Measurements from ENCODE around the gene C2CD3. TPM values are rescaled to one million over a fixed set of nuclear protein-coding genes. Genes with fewer than 3 reads are reported as not detected.

The C2CD3 gene
- total RNA-seq, 1 experiment from 2014 or later: 18.7 TPM

DNA sequence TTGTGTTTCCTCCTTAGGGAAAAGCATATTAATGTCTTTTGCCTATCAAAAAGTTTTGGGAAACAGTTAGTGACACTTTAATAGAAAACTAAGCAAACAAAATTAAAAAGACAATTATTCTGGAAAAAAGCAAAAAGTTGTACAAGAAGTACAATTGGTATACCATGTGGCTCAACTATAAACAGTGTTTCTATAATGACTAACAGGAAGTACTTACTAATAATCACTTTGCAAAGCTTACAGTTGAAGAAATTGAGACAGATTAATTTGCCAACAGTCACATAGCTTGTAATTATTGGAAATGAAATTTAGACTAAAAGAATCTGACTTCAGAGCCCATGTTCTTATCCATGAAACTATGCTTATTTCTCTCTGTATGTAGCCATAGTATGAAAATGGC, 25.0 kb upstream of the C2CD3 start (continued):
- TF ChIP-seq ZNF532 (CRISPR knock-in tag; IDR thresholded peaks at IDR 0.05; ENCODE audit: borderline replicate concordance) (no peak), NFATC4 (CRISPR knock-in tag; IDR thresholded peaks at IDR 0.05) (no peak), ZNF425 (CRISPR knock-in tag; conservative IDR thresholded peaks at IDR 0.05) (no peak), ZNF232 (CRISPR knock-in tag; IDR thresholded peaks at IDR 0.05) (no peak), CDX4 (CRISPR knock-in tag; IDR thresholded peaks at IDR 0.05; ENCODE audit: borderline replicate concordance) (no peak), SMAD3 (CRISPR knock-in tag; IDR thresholded peaks at IDR 0.05; ENCODE audit: borderline replicate concordance) (no peak), TEAD4 (CRISPR knock-in tag; IDR thresholded peaks at IDR 0.05) (no peak)
- TF ChIP-seq, protein P1, sequence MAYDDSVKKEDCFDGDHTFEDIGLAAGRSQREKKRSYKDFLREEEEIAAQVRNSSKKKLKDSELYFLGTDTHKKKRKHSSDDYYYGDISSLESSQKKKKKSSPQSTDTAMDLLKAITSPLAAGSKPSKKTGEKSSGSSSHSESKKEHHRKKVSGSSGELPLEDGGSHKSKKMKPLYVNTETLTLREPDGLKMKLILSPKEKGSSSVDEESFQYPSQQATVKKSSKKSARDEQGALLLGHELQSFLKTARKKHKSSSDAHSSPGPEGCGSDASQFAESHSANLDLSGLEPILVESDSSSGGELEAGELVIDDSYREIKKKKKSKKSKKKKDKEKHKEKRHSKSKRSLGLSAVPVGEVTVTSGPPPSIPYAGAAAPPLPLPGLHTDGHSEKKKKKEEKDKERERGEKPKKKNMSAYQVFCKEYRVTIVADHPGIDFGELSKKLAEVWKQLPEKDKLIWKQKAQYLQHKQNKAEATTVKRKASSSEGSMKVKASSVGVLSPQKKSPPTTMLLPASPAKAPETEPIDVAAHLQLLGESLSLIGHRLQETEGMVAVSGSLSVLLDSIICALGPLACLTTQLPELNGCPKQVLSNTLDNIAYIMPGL (CRISPR knock-in tag; IDR thresholded peaks at IDR 0.05): no peak
- TF ChIP-seq, protein P2, sequence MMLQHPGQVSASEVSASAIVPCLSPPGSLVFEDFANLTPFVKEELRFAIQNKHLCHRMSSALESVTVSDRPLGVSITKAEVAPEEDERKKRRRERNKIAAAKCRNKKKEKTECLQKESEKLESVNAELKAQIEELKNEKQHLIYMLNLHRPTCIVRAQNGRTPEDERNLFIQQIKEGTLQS (CRISPR knock-in tag; conservative IDR thresholded peaks at IDR 0.05): no peak
- TF ChIP-seq, protein P3, sequence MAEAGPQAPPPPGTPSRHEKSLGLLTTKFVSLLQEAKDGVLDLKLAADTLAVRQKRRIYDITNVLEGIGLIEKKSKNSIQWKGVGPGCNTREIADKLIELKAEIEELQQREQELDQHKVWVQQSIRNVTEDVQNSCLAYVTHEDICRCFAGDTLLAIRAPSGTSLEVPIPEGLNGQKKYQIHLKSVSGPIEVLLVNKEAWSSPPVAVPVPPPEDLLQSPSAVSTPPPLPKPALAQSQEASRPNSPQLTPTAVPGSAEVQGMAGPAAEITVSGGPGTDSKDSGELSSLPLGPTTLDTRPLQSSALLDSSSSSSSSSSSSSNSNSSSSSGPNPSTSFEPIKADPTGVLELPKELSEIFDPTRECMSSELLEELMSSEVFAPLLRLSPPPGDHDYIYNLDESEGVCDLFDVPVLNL (CRISPR knock-in tag; IDR thresholded peaks at IDR 0.05; ENCODE audit: borderline replicate concordance, low read depth): no peak

GRCh38 chr11:74185695-74186094, 14.9 kb upstream of the C2CD3 start:
- no peak overlapping the region for H3K4me3 Mint-ChIP-seq
- no peaks in the 10 kb centered on the region for H3K27me3 Mint-ChIP-seq (ENCODE audit: low read depth)
- no peaks in the 10 kb centered on the region for H3K4me1 Mint-ChIP-seq
- ChIA-PET CTCF (interaction anchor here (0.9 kb wide), 1 partner anchor 136 kb away, joined by 4 read pairs; no protein-coding TSS in a partner anchor), POLR2A (no interaction called here)
- no peak overlapping the region for H3K27ac Mint-ChIP-seq
- peaks cover 13% of the 10 kb centered on the region for H3K9me3 Mint-ChIP-seq
- no peak for DNase-seq (ENCODE audit: low spot score)
- peaks cover 15% of the 10 kb centered on the region for H3K36me3 Mint-ChIP-seq
- ATAC-seq: no peak
- TF ChIP-seq, protein P4, sequence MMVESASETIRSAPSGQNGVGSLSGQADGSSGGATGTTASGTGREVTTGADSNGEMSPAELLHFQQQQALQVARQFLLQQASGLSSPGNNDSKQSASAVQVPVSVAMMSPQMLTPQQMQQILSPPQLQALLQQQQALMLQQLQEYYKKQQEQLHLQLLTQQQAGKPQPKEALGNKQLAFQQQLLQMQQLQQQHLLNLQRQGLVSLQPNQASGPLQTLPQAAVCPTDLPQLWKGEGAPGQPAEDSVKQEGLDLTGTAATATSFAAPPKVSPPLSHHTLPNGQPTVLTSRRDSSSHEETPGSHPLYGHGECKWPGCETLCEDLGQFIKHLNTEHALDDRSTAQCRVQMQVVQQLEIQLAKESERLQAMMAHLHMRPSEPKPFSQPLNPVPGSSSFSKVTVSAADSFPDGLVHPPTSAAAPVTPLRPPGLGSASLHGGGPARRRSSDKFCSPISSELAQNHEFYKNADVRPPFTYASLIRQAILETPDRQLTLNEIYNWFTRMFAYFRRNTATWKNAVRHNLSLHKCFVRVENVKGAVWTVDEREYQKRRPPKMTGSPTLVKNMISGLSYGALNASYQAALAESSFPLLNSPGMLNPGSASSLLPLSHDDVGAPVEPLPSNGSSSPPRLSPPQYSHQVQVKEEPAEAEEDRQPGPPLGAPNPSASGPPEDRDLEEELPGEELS (CRISPR knock-in tag; IDR thresholded peaks at IDR 0.05): no peak
- no peak for TF ChIP-seq ZNF396 (CRISPR knock-in tag; IDR thresholded peaks at IDR 0.05; ENCODE audit: borderline replicate concordance)
- TF ChIP-seq ATF6 (CRISPR knock-in tag; IDR thresholded peaks at IDR 0.05): no peak
- no peak for TF ChIP-seq RORB (CRISPR knock-in tag; IDR thresholded peaks at IDR 0.05)
- no peak for TF ChIP-seq ESRRA (CRISPR knock-in tag; IDR thresholded peaks at IDR 0.05; ENCODE audit: borderline replicate concordance)
- no peak for TF ChIP-seq NR1H2 (CRISPR knock-in tag; IDR thresholded peaks at IDR 0.05)
- TF ChIP-seq, protein P1 (CRISPR knock-in tag; IDR thresholded peaks at IDR 0.05): no peak
- TF ChIP-seq TP53 (CRISPR knock-in tag; IDR thresholded peaks at IDR 0.05): no peak
- no peak for TF ChIP-seq GTF2I (CRISPR knock-in tag; conservative IDR thresholded peaks at IDR 0.05)

All from WTC11 (cell line).